ENCODE results near the gene NTN4. TPM values are rescaled to one million over a fixed set of nuclear protein-coding genes. Genes with fewer than 3 reads are reported as not detected.

Gene NTN4
- total and polyA plus RNA-seq, 9 donors: 25.0 to 46.9 (median 43.1) TPM

DNA sequence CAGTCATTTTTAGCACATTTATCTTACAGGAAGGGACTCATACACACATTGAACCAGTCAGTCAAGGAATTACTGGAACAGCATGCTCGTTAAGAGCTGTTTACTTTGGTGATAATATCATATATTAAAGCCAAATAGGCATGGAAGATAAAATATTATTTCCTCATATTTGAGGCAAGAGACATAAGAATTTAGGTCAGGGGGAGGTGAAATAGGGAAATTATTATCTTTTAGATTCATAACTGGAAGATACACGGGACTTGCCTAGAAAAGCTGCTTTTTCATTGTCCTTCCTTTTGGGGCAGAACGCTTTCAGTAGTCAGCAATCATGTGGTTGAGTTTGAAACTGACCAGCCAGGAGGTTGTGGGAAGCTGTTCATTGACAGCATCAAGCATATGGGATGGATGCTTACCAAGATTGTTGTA lies 72.5 kb downstream of the NTN4 start:
- H3K27ac ChIP-seq (ENCODE audit: low read length): no peak overlapping the region
- no peaks in the 10 kb centered on the region for H3K36me3 ChIP-seq (ENCODE audit: control insufficient read depth, insufficient read depth, low read length)
- H3K9me3 ChIP-seq (replicated peaks; ENCODE audit: control insufficient read depth, low read depth, low read length): no peaks in the 10 kb centered on the region
- no peaks in the 10 kb centered on the region for H3K27me3 ChIP-seq (ENCODE audit: control insufficient read depth, insufficient read depth, low read length)
- no peak overlapping the region for H3K4me3 ChIP-seq (ENCODE audit: low read length)
- H3K4me1 ChIP-seq (ENCODE audit: control insufficient read depth, insufficient read depth, low read length): no peaks in the 10 kb centered on the region
- no peak for DNase-seq
- 94% methylated on average over 2 of the region's 3 CpGs for WGBS (ENCODE audit: insufficient coverage)

DNA sequence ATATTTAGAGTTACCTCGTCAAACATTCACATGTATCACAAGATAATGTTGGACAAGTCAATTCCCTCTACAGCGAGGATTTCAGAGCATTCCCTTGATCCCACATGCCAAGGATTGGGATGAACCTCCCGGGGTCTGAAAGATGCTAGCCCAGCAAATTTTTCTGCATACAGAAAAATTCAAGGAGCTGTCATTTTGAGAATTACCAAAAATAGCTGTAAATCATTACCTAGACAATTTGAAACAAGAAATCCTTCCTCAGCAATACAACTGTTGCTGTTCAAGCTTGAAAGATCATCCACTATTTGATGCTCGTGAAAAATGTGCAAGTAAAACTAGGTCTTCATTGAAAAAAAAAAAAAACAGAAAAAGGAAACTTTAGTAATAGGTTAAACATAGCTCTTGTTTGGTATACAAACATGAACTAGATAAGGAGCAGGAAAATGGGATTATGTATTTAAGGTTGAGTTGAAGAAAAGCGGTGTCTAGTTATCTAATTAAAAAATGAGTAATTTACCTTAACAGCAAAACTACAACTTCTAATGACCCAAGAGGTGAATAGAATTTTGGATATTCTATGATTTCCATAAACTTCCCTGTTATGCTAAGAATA lies 73.1 kb downstream of the NTN4 start:
- Histone ChIP-seq H3K4me1 (ENCODE audit: control insufficient read depth, insufficient read depth, low read length) (no peaks in the 10 kb centered on the region), H3K36me3 (ENCODE audit: control insufficient read depth, insufficient read depth, low read length) (no peaks in the 10 kb centered on the region), H3K9me3 (replicated peaks; ENCODE audit: control insufficient read depth, low read depth, low read length) (no peaks in the 10 kb centered on the region), H3K27me3 (ENCODE audit: control insufficient read depth, insufficient read depth, low read length) (no peaks in the 10 kb centered on the region), H3K4me3 (ENCODE audit: low read length) (no peak overlapping the region), H3K27ac (ENCODE audit: low read length) (no peak overlapping the region)
- WGBS (ENCODE audit: insufficient coverage): 100% methylated on average over 1 of the region's 5 CpGs
- no peak for DNase-seq

DNA sequence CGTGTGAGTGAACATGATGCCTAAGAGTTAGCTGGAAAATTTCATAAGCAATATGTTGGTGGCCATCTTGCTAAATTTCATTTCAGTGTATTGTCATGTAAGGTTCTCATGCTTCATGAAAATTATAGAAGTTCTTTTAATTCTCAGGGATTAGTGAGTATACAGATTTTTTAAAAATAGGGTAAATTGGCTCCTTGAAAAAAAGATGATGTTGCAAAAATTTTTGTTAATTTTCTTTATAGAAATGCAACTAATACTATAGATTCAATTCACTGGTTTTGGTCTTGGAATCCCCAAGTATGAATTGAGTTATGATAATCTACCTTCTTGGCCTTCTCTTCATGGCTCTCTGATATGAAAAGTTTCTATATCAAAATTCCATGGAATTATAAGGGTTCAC lies 75.4 kb downstream of the NTN4 start:
- Histone ChIP-seq H3K36me3 (ENCODE audit: control insufficient read depth, insufficient read depth, low read length) (peaks cover 2% of the 10 kb centered on the region), H3K4me1 (ENCODE audit: control insufficient read depth, insufficient read depth, low read length) (no peaks in the 10 kb centered on the region), H3K4me3 (ENCODE audit: low read length) (no peak overlapping the region), H3K9me3 (replicated peaks; ENCODE audit: control insufficient read depth, low read depth, low read length) (no peaks in the 10 kb centered on the region), H3K27ac (ENCODE audit: low read length) (no peak overlapping the region), H3K27me3 (ENCODE audit: control insufficient read depth, insufficient read depth, low read length) (no peaks in the 10 kb centered on the region)
- no peak for DNase-seq
- 89% methylated on average over 1 of the region's 1 CpG for WGBS (ENCODE audit: insufficient coverage)

DNA sequence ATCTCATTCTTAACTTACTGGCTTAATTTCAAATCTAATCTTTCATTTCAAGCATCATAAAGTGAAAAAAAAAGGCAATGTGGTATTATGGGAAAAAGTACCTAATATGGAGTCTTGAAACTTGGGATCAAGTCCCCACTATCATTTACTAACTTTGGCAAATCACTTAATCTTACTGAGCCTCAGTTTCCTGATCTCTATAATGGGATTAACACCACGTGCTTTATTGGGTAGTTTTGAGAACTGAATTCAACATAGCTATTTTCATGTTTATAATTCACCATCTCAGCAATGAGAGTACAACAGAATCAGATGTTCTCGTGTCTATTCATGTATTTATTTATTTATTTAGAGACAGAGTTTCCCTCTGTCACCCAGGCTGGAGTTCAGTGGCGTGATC lies 78.3 kb downstream of the NTN4 start:
- Histone ChIP-seq H3K4me3 (ENCODE audit: low read length) (no peak overlapping the region), H3K27ac (ENCODE audit: low read length) (no peak overlapping the region), H3K27me3 (ENCODE audit: control insufficient read depth, insufficient read depth, low read length) (no peaks in the 10 kb centered on the region), H3K9me3 (replicated peaks; ENCODE audit: control insufficient read depth, low read depth, low read length) (no peaks in the 10 kb centered on the region), H3K36me3 (ENCODE audit: control insufficient read depth, insufficient read depth, low read length) (peaks cover 2% of the 10 kb centered on the region), H3K4me1 (ENCODE audit: control insufficient read depth, insufficient read depth, low read length) (no peaks in the 10 kb centered on the region)
- WGBS (ENCODE audit: insufficient coverage): no CpG with 5 or more reads among the region's 3 CpGs
- no peak for DNase-seq

DNA sequence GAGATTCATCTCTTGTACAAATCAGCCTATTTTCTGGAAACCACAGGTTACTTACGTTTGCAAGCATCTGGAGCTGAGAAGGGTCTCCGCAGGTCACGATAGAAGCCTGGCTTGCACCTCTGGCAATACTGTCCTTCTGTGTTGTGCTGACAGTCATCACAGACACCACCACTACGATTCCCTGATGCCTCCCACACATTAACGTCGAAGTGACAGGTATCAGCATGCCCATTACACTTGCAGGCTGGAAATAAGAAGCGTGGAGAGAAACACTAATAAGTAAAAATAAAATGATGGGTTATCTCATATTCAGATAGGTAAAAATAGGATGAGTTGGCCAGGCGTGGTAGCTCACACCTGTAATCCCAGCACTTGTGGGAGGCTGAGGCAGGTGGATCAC lies 80.2 kb downstream of the NTN4 start:
- no peak overlapping the region for H3K27ac ChIP-seq (ENCODE audit: low read length)
- WGBS (ENCODE audit: insufficient coverage): 94% methylated on average over 3 of the region's 8 CpGs
- H3K9me3 ChIP-seq (replicated peaks; ENCODE audit: control insufficient read depth, low read depth, low read length): no peaks in the 10 kb centered on the region
- H3K4me3 ChIP-seq (ENCODE audit: low read length): no peak overlapping the region
- H3K4me1 ChIP-seq (ENCODE audit: control insufficient read depth, insufficient read depth, low read length): no peaks in the 10 kb centered on the region
- DNase-seq: no peak
- no peaks in the 10 kb centered on the region for H3K27me3 ChIP-seq (ENCODE audit: control insufficient read depth, insufficient read depth, low read length)
- peaks cover 2% of the 10 kb centered on the region for H3K36me3 ChIP-seq (ENCODE audit: control insufficient read depth, insufficient read depth, low read length)

DNA sequence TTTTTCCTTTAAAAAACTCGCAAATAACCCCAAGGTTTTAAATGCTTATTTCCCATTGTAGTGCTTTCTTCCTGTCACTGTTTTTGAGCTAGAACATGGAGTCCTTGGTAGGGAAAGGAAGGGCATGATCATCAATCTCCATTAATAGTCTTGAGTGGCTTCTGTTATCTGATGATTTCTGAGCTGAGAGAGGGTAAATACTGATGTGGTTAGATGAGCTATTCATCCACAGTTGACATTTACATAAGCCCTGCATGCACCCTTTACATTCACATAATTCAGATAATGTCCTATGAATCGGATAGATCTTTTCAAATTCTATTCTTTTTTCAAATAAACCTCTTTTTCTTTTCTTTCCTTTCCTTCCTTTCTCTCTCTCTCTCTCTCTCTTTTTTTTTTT lies 81.4 kb downstream of the NTN4 start:
- Histone ChIP-seq H3K27me3 (ENCODE audit: control insufficient read depth, insufficient read depth, low read length) (no peaks in the 10 kb centered on the region), H3K36me3 (ENCODE audit: control insufficient read depth, insufficient read depth, low read length) (peaks cover 2% of the 10 kb centered on the region), H3K4me1 (ENCODE audit: control insufficient read depth, insufficient read depth, low read length) (no peaks in the 10 kb centered on the region), H3K9me3 (replicated peaks; ENCODE audit: control insufficient read depth, low read depth, low read length) (no peaks in the 10 kb centered on the region), H3K27ac (ENCODE audit: low read length) (no peak overlapping the region), H3K4me3 (ENCODE audit: low read length) (no peak overlapping the region)
- no peak for DNase-seq
- WGBS (ENCODE audit: insufficient coverage): no CpG with 5 or more reads among the region's 2 CpGs

DNA sequence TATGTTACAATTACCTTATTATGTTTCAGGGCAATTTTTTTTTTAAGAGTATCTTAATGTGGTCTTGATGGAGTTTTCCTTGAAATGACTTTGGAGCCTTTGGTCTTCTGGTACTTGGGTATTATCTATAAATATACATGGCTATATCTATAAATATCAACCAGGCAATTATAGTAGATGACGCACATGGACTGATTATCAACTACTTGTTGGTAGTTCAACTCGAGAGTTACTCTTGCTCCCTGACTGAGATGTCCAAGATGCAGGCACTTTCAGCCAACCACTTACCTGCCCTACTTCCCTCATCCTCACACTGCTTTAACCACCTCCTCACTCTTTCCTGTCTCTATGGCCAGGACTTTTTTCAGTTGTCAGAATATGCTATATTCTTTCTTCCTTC lies 85.4 kb downstream of the NTN4 start:
- Histone ChIP-seq H3K4me3 (ENCODE audit: low read length) (no peak overlapping the region), H3K36me3 (ENCODE audit: control insufficient read depth, insufficient read depth, low read length) (no peaks in the 10 kb centered on the region), H3K27me3 (ENCODE audit: control insufficient read depth, insufficient read depth, low read length) (no peaks in the 10 kb centered on the region), H3K9me3 (replicated peaks; ENCODE audit: control insufficient read depth, low read depth, low read length) (no peaks in the 10 kb centered on the region), H3K27ac (ENCODE audit: low read length) (no peak overlapping the region), H3K4me1 (ENCODE audit: control insufficient read depth, insufficient read depth, low read length) (no peaks in the 10 kb centered on the region)
- 83% methylated on average over 1 of the region's 2 CpGs for WGBS (ENCODE audit: insufficient coverage)
- no peak for DNase-seq

DNA sequence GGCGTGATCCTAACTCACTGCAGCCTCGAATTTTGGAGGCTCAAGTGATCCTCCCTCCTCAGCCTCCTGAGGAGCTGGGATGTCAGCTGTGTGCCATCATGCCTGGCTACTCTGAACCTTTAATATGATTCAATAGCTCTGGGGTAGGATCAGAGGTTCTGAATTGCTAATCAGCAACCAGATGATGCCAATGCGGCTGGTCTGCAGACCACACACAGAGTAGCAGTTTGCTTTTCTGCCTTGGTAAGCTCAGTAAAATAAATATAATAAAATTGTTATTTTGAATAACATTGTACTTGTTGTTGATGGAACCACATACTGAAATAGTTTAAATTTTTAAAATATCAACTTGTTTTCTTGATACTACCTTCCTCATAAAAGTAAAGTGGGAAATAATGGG lies 86.6 kb downstream of the NTN4 start:
- no peak overlapping the region for H3K4me3 ChIP-seq (ENCODE audit: low read length)
- no peaks in the 10 kb centered on the region for H3K4me1 ChIP-seq (ENCODE audit: control insufficient read depth, insufficient read depth, low read length)
- WGBS (ENCODE audit: insufficient coverage): no CpG with 5 or more reads among the region's 3 CpGs
- no peak overlapping the region for H3K27ac ChIP-seq (ENCODE audit: low read length)
- DNase-seq: no peak
- no peaks in the 10 kb centered on the region for H3K36me3 ChIP-seq (ENCODE audit: control insufficient read depth, insufficient read depth, low read length)
- no peaks in the 10 kb centered on the region for H3K9me3 ChIP-seq (replicated peaks; ENCODE audit: control insufficient read depth, low read depth, low read length)
- H3K27me3 ChIP-seq (ENCODE audit: control insufficient read depth, insufficient read depth, low read length): no peaks in the 10 kb centered on the region

DNA sequence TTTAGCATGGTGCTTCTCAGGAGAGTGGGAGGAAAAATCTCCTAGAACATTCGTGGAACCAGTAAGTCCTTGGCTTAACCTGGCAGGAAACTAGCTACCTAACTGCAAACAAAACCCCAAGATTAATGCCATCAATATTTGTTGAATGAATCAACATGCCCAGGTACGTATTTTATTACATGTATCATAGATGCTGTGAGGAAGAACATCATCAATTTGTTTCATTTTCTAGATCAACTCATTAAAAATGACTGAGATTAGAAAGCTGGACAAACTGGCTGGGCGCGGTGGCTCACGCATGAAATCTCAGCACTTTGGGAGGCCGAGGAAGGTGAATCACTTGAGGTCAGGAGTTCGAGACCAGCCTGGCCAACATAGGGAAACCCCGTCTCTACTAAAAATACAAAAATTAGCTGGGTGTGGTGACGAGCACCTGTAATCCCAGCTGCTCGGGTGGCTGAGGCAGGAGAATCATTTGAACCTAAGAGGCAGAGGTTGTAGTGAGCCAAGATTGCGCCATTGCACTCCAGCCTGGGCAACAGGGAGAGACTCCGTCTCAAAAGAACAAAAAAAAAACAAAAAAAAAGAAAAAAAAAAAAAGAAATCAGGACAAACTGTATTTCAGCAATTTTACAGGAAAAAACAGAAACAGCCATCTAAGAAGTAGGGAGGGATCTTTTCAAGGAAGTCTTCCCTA lies 88.7 kb downstream of the NTN4 start:
- Histone ChIP-seq H3K27me3 (ENCODE audit: control insufficient read depth, insufficient read depth, low read length) (no peaks in the 10 kb centered on the region), H3K27ac (ENCODE audit: low read length) (no peak overlapping the region), H3K36me3 (ENCODE audit: control insufficient read depth, insufficient read depth, low read length) (no peaks in the 10 kb centered on the region), H3K4me1 (ENCODE audit: control insufficient read depth, insufficient read depth, low read length) (no peaks in the 10 kb centered on the region), H3K9me3 (replicated peaks; ENCODE audit: control insufficient read depth, low read depth, low read length) (no peaks in the 10 kb centered on the region), H3K4me3 (ENCODE audit: low read length) (no peak overlapping the region)
- no peak for DNase-seq
- WGBS (ENCODE audit: insufficient coverage): 87% methylated on average over 3 of the region's 12 CpGs

DNA sequence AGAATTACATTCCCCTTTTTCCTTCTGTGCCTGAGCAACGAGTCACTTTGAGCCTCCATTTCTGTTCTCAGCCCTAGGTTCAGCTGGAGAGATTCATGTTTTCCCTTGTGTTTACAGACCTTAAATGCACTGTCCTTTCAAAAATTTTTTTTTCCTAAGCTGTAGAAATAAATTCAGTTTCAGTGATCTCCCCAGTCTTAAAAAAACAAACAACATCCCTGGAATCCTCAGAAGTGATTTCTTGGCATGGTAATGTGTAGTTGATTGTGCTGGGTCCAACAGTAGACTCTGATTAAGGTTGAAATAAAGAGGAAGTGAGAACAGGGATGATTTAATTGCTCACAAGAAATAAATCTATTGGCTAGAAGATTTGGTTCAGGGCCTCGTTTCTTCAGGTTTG lies 89.3 kb downstream of the NTN4 start:
- Histone ChIP-seq H3K9me3 (replicated peaks; ENCODE audit: control insufficient read depth, low read depth, low read length) (no peaks in the 10 kb centered on the region), H3K4me3 (ENCODE audit: low read length) (no peak overlapping the region), H3K27me3 (ENCODE audit: control insufficient read depth, insufficient read depth, low read length) (no peaks in the 10 kb centered on the region), H3K27ac (ENCODE audit: low read length) (no peak overlapping the region), H3K4me1 (ENCODE audit: control insufficient read depth, insufficient read depth, low read length) (no peaks in the 10 kb centered on the region), H3K36me3 (ENCODE audit: control insufficient read depth, insufficient read depth, low read length) (no peaks in the 10 kb centered on the region)
- 100% methylated on average over 1 of the region's 2 CpGs for WGBS (ENCODE audit: insufficient coverage)
- DNase-seq: no peak

Data from muscle of leg (tissue), 11 donors.